Pancreas (tissue), 10 donors: ENCODE data around the gene DNAJB6. TPM values are rescaled to one million over a fixed set of nuclear protein-coding genes. Genes with fewer than 3 reads are reported as not detected.

Experiments used
- ATAC-seq, 4 donors: fragments of 200-7000 bp; cut with Tn5 transposase; one replicate each; pipeline versions ENCODE4 v1.8.0 to v1.9.1; 2020; ENCODE audit warnings: mild to moderate bottlenecking in 4 of 4, moderate library complexity in 4 of 4
- DNase-seq, 6 donors: peaks; one replicate each; pipeline ENCODE4 v3.0.0-alpha.2; 2020
- FAIRE-seq: peaks from 2 replicates; lab custom pipeline; 2012; peaks lifted over from hg19 to GRCh38; lab: Jason Lieb, UNC
- H3K27ac ChIP-seq, 4 donors: fragments of 200-600 bp; sonication (generic); 1 replicate in 3 of 4; 2 replicates in 1 of 4; pipeline versions ENCODE4 v1.5.0 to v1.8.0; 2020
- H3K27me3 ChIP-seq, 4 donors: fragments of 200-600 bp; one replicate each; pipeline ENCODE4 v1.8.0; 2021
- H3K36me3 ChIP-seq, 3 donors: fragments of 200-600 bp; sonication (generic) in 1 of 3; one replicate each; pipeline versions ENCODE4 v1.5.0 to v1.8.0; 2020 to 2021
- H3K4me1 ChIP-seq, 3 donors: fragments of 200-600 bp; one replicate each; pipeline ENCODE4 v1.8.0; 2021
- H3K4me3 ChIP-seq, 4 donors: fragments of 200-600 bp; sonication (generic) in 2 of 4; one replicate each; pipeline versions ENCODE4 v1.5.0 to v1.8.0; 2020 to 2021
- H3K9me3 ChIP-seq, 4 donors: fragments of 200-600 bp; one replicate each; pipeline ENCODE4 v1.8.0; 2021
- CTCF ChIP-seq, 4 donors: fragments of 200-600 bp; sonication (generic) in 3 of 4; IDR thresholded peaks; one replicate each; pipeline versions ENCODE4 v1.5.0 to v1.8.0; 2021; ENCODE audit warnings: antibody characterized with exemption in 4 of 4
- WGBS, 2 donors: extraction: QIAGEN DNeasy Blood & Tissue Kit; methylation state at CpG; one replicate each; pipeline ENCODE4 v1.1.7; 2013; 5-methylcytosine and 5-hydroxymethylcytosine counted together
- intact Hi-C, 3 donors: fragments of 100-400 bp; cut with DNase I; formaldehyde crosslinking; loops; one replicate each; pipeline versions ENCODE4 v1.11.1 to v1.14.2; 2022
- polyA plus RNA-seq, 2 donors: library from polyadenylated mRNA; stranded (reverse); fragments of 200-250 nt; gene quantifications; one replicate each; pipeline ENCODE4 v1.2.3, GENCODE V29; 2013
- total RNA-seq, 6 donors: library from RNA; stranded (reverse); fragmentation: NEBNext Ultra II Directional in 4 of 6; extraction: Animal tissue kit (Norgen Biotek cat#: 25700) in 4 of 6; gene quantifications; one replicate each; pipeline versions ENCODE4 v1.2.1 to v1.2.4, GENCODE V29; 2021 to 2023
- donor health status: healthy with polysubstance abuse.
- donor health status: DM: no; HTN: no; CAD: no; lungs with moderate emphysema.
- donor health status: DM: no; HTN: no; CAD: no.
- donor health status: control.
- donor health status: control.
- donor health status: Bipolar disorder and iron deficiency.
- donor health status: DM: yes; HTN: yes; CAD: no.
- donor health status: DM: no; HTN: no; CAD: no.
- donor health status: DM: no; HTN: no; CAD: no.
- donor health status: DM: yes; HTN: yes; CAD: no.

Gene DNAJB6
- total and polyA plus RNA-seq, 8 donors: 23.0 to 49.4 (median 32.6) TPM

DNA sequence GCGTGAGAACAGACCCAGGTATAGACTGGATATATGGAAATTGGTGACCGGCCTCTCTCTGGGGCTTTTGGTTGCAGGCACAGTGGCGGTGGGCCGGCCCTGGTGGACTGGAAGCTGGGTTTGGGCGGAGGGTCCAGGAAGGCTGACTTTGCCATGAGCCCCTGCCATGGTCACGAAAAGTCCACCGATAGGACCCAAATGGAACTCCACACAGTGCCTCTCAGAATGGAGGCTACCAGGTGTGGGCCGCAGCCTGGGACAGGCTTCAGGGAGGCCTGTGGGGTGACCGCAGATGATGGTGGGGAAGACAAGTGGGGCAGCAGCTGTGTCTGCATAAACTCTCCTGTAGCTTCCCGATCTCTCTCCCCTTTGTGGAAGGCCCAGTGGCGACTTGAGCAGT is 123.2 kb downstream of the DNAJB6 start:
- DNase-seq (no peak), ATAC-seq (no peak)
- no peaks in the 10 kb centered on the region for H3K9me3 ChIP-seq

GRCh38 chr7:157460721-157461120 is 123.9 kb downstream of the DNAJB6 start:
- peaks cover 0 to 5% (median 0%) of the 10 kb centered on the region in 4 donors for H3K27me3 ChIP-seq
- intact Hi-C loops: no loop called here
- WGBS, 2 donors: 81 to 83% methylated on average over 11 of the region's 11 CpGs
- H3K4me1 ChIP-seq: no peaks in the 10 kb centered on the region
- FAIRE-seq (no peak), ATAC-seq (no peak), DNase-seq (no peak)
- H3K36me3 ChIP-seq: no peaks in the 10 kb centered on the region
- no peak overlapping the region for H3K27ac ChIP-seq
- H3K9me3 ChIP-seq: no peaks in the 10 kb centered on the region
- H3K4me3 ChIP-seq: no peak overlapping the region
- no peak for TF ChIP-seq CTCF (IDR thresholded peaks at IDR 0.05)

More for the DNA sequence above, 123.2 kb downstream of the DNAJB6 start:
- no peaks in the 10 kb centered on the region for H3K27me3 ChIP-seq
- H3K27ac ChIP-seq: no peak overlapping the region
- TF ChIP-seq CTCF (IDR thresholded peaks at IDR 0.05): no peak
- WGBS, 2 donors: 90% methylated on average over 11 of the region's 11 CpGs
- no peaks in the 10 kb centered on the region for H3K4me1 ChIP-seq
- no peaks in the 10 kb centered on the region for H3K36me3 ChIP-seq
- FAIRE-seq: no peak
- intact Hi-C loops: no loop called here
- no peak overlapping the region for H3K4me3 ChIP-seq

- Histone ChIP-seq H3K9me3 (no peaks in the 10 kb centered on the region), H3K27me3 (peaks cover 0 to 5% (median 0%) of the 10 kb centered on the region in 4 donors), H3K4me1 (no peaks in the 10 kb centered on the region), H3K4me3 (no peak overlapping the region), H3K36me3 (no peaks in the 10 kb centered on the region), H3K27ac (no peak overlapping the region)
- DNase-seq: peak in 1 of 6 donors; percentile 20
- no peak for TF ChIP-seq CTCF (IDR thresholded peaks at IDR 0.05)
- no peak for FAIRE-seq
- intact Hi-C loops: no loop called here
- WGBS, 2 donors: 19 to 29% methylated on average over 11 of the region's 12 CpGs
- peak in 1 of 4 donors; percentile 25 for ATAC-seq
Measured at GRCh38 chr7:157461573-157462418, 125.0 kb downstream of the DNAJB6 start.

- Histone ChIP-seq H3K4me1 (no peaks in the 10 kb centered on the region), H3K27me3 (peaks cover 0 to 5% (median 0%) of the 10 kb centered on the region in 4 donors), H3K9me3 (no peaks in the 10 kb centered on the region), H3K27ac (no peak overlapping the region), H3K4me3 (no peak overlapping the region), H3K36me3 (no peaks in the 10 kb centered on the region)
- intact Hi-C loops: no loop called here
- ATAC-seq (peak in 1 of 4 donors; percentile 9), DNase-seq (peak in 1 of 6 donors; percentile 47), FAIRE-seq (no peak)
- no peak for TF ChIP-seq CTCF (IDR thresholded peaks at IDR 0.05)
- 58 to 65% methylated on average over 20 of the region's 20 CpGs for WGBS, 2 donors
Measured at GRCh38 chr7:157462419-157462771, 125.6 kb downstream of the DNAJB6 start.

DNA sequence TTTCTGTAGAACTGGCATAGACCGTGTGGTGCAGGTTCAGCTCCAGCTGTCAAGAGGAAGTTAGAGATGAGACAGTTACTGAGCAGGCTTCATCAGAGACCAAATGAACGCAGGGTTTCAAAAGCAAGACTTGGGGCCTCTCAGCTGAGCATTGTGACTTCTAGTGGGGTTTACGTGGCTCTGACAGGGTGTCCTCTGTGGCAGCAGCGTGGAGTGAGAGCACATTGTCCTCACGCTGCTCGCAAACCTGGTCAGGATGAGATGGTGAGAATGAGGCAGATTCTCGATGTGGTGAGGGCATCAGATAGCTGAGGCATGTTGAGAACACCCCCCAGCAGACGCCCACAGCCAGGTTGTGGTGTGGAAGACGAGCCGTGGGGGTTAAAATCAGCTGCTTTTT is 126.0 kb downstream of the DNAJB6 start:
- WGBS, 2 donors: 45 to 51% methylated on average over 10 of the region's 10 CpGs
- Histone ChIP-seq H3K36me3 (no peaks in the 10 kb centered on the region), H3K9me3 (no peaks in the 10 kb centered on the region), H3K27me3 (peaks cover 0 to 5% (median 0%) of the 10 kb centered on the region in 4 donors), H3K4me1 (no peaks in the 10 kb centered on the region), H3K27ac (no peak overlapping the region), H3K4me3 (no peak overlapping the region)
- FAIRE-seq: no peak
- TF ChIP-seq CTCF (IDR thresholded peaks at IDR 0.05): no peak
- peak in 1 of 6 donors; percentile 33 for DNase-seq
- intact Hi-C loops: no loop called here
- no peak for ATAC-seq
